ENCODE results near the gene DISP3.

The DISP3 gene

DNA sequence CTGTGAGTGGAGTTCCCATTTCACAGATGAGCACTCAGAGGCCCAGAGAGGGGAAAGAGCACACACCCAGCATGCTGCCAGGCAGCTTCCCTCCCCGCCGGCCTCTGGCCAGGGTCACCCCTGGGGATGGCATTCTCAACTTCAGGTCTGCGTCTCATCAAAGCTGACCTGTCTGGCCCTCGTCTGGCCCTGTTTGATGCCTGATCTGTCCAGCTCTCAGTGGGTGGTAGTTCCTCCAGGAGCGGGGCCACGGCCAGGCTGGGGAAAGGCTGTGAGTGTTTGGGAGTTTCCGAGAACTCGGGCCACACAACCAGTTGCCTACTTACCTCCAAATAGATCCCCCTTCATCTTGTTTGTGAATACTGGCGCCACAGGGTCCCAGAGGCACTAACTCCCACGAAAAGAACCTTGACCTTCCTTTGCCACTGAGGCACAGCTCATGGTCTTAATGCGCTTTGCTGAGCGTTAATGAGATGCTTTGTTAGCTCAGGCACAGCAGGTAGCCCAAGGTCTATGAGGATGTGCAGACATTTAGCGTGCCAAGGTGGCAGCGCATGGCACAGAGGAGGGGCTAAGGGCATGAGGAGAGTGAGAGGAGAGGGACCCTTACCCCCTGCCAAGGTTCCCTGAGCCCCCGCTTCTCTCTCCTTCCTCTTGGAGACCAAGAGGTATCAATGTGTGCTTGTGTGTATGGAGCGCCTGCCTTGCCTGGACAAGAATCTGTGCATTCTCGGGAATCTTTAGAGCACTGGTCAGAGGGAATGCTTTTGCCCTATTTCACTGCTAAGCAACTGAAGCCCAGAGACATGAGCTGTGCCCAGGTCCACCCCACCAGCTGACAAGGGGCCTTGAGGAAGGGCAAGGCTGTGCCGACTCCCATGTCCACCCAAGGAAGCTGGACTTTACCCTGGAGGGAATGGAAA, 61.2 kb downstream of the DISP3 start:
- Histone ChIP-seq H3F3A (ENCODE audit: insufficient read depth, low read length) (no peaks in the 10 kb centered on the region), H3K27me3 (ENCODE audit: insufficient read depth, low read length) (peaks cover 16% of the 10 kb centered on the region), H3K36me3 (ENCODE audit: insufficient read depth, low read length) (no peaks in the 10 kb centered on the region), H3K4me3 (ENCODE audit: low read depth, low read length, poor library complexity, severe bottlenecking) (no peak overlapping the region), H3K9ac (ENCODE audit: low read length) (no peak overlapping the region), H3K79me2 (ENCODE audit: insufficient read depth, low read length) (no peaks in the 10 kb centered on the region), H3K27ac (ENCODE audit: low read depth, low read length, poor library complexity, severe bottlenecking) (no peak overlapping the region), H4K20me1 (ENCODE audit: insufficient read depth, low read length) (no peaks in the 10 kb centered on the region), H3K9me2 (ENCODE audit: low read depth, low read length) (no peaks in the 10 kb centered on the region), H3K4me2 (ENCODE audit: low read length) (no peak overlapping the region), H3K4me1 (ENCODE audit: insufficient read depth, low read length, severe bottlenecking) (no peaks in the 10 kb centered on the region), H3K9me3 (ENCODE audit: low read length) (no peaks in the 10 kb centered on the region), H2AFZ (ENCODE audit: low read length) (no peak overlapping the region)
- TF ChIP-seq CTCF (IDR thresholded peaks at IDR 0.05; ENCODE audit: low read length), result no peak
- TF ChIP-seq EZH2 (IDR thresholded peaks at IDR 0.05; ENCODE audit: borderline replicate concordance, low read length), result no peak

DNA sequence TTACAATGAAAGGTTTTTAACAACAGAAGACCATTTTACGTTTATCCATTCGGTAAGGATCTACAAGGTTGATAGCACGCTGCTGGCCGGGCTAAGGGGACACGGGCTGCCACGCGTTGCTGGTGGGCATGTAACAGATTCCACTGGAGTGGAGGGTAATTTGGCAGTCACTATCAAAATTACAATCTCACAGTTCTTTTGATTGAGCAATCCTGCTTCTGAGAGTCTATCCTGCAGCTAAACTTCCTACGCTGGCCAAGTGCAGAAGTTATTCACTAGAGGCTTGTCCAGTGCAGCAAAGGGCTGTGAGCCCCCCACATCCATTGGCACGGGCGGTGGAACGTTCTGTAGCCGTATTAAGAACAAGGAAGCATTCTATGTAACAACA, 61.8 kb downstream of the DISP3 start:
- Histone ChIP-seq H3K4me2 (ENCODE audit: low read length) (no peak overlapping the region), H3K79me2 (ENCODE audit: insufficient read depth, low read length) (no peaks in the 10 kb centered on the region), H3K9me2 (ENCODE audit: low read depth, low read length) (no peaks in the 10 kb centered on the region), H3K4me1 (ENCODE audit: insufficient read depth, low read length, severe bottlenecking) (no peaks in the 10 kb centered on the region), H3F3A (ENCODE audit: insufficient read depth, low read length) (no peaks in the 10 kb centered on the region), H3K4me3 (ENCODE audit: low read depth, low read length, poor library complexity, severe bottlenecking) (no peak overlapping the region), H2AFZ (ENCODE audit: low read length) (no peak overlapping the region), H3K27ac (ENCODE audit: low read depth, low read length, poor library complexity, severe bottlenecking) (no peak overlapping the region), H3K9me3 (ENCODE audit: low read length) (no peaks in the 10 kb centered on the region), H3K36me3 (ENCODE audit: insufficient read depth, low read length) (no peaks in the 10 kb centered on the region), H4K20me1 (ENCODE audit: insufficient read depth, low read length) (no peaks in the 10 kb centered on the region), H3K27me3 (ENCODE audit: insufficient read depth, low read length) (peaks cover 16% of the 10 kb centered on the region), H3K9ac (ENCODE audit: low read length) (no peak overlapping the region)
- no peak for TF ChIP-seq CTCF (IDR thresholded peaks at IDR 0.05; ENCODE audit: low read length)
- no peak for TF ChIP-seq EZH2 (IDR thresholded peaks at IDR 0.05; ENCODE audit: borderline replicate concordance, low read length)

GRCh38 chr1:11541236-11541635, 62.3 kb downstream of the DISP3 start:
- Histone ChIP-seq H3K4me1 (ENCODE audit: insufficient read depth, low read length, severe bottlenecking) (no peaks in the 10 kb centered on the region), H3K4me2 (ENCODE audit: low read length) (no peak overlapping the region), H3K27me3 (ENCODE audit: insufficient read depth, low read length) (peaks cover 16% of the 10 kb centered on the region), H4K20me1 (ENCODE audit: insufficient read depth, low read length) (no peaks in the 10 kb centered on the region), H3F3A (ENCODE audit: insufficient read depth, low read length) (no peaks in the 10 kb centered on the region), H3K9me2 (ENCODE audit: low read depth, low read length) (no peaks in the 10 kb centered on the region), H3K36me3 (ENCODE audit: insufficient read depth, low read length) (no peaks in the 10 kb centered on the region), H3K27ac (ENCODE audit: low read depth, low read length, poor library complexity, severe bottlenecking) (no peak overlapping the region), H3K4me3 (ENCODE audit: low read depth, low read length, poor library complexity, severe bottlenecking) (no peak overlapping the region), H3K79me2 (ENCODE audit: insufficient read depth, low read length) (no peaks in the 10 kb centered on the region), H2AFZ (ENCODE audit: low read length) (no peak overlapping the region), H3K9me3 (ENCODE audit: low read length) (no peaks in the 10 kb centered on the region), H3K9ac (ENCODE audit: low read length) (no peak overlapping the region)
- TF ChIP-seq CTCF (IDR thresholded peaks at IDR 0.05; ENCODE audit: low read length), result no peak
- TF ChIP-seq EZH2 (IDR thresholded peaks at IDR 0.05; ENCODE audit: borderline replicate concordance, low read length), result no peak

Data from OCI-LY1 (cell line).